ENCODE data around the gene PRAF2.

Gene PRAF2

GRCh38 chrX:49059201-49059600 is 14.6 kb downstream of the PRAF2 start:
- peaks cover 7% of the 10 kb centered on the region for H3K4me1 ChIP-seq (ENCODE audit: control insufficient read depth, insufficient read depth, low read length)
- H3K9me3 ChIP-seq (ENCODE audit: control insufficient read depth, low read length): no peaks in the 10 kb centered on the region
- H3K27me3 ChIP-seq (ENCODE audit: control insufficient read depth, insufficient read depth, low read length): no peaks in the 10 kb centered on the region
- H3K9ac ChIP-seq (ENCODE audit: low read length): peak overlapping the region; percentile 81
- no peaks in the 10 kb centered on the region for H3K36me3 ChIP-seq (ENCODE audit: control insufficient read depth, insufficient read depth, low read length)
- peak overlapping the region; percentile 41 for H3K4me3 ChIP-seq (ENCODE audit: low read length)

GRCh38 chrX:49058794-49059193 is 15.0 kb downstream of the PRAF2 start, which contains the start of gene CCDC120:
Gene CCDC120 (plus strand): TSS chrX:49058999. CDS start chrX:49062042, 3,043 bp downstream.
- H3K27me3 ChIP-seq (ENCODE audit: control insufficient read depth, insufficient read depth, low read length): no peaks in the 10 kb centered on the region
- H3K4me1 ChIP-seq (ENCODE audit: control insufficient read depth, insufficient read depth, low read length): peaks cover 7% of the 10 kb centered on the region
- H3K9me3 ChIP-seq (ENCODE audit: control insufficient read depth, low read length): no peaks in the 10 kb centered on the region
- peak within 1 kb of the TSS; percentile 81 for H3K9ac ChIP-seq (ENCODE audit: low read length)
- H3K4me3 ChIP-seq (ENCODE audit: low read length): peak within 1 kb of the TSS; percentile 41
- H3K36me3 ChIP-seq (ENCODE audit: control insufficient read depth, insufficient read depth, low read length): no peaks in the 10 kb centered on the region

- Histone ChIP-seq H3K4me1 (ENCODE audit: control insufficient read depth, insufficient read depth, low read length) (peaks cover 4% of the 10 kb centered on the region), H3K27me3 (ENCODE audit: control insufficient read depth, insufficient read depth, low read length) (no peaks in the 10 kb centered on the region), H3K9ac (ENCODE audit: low read length) (peak overlapping the region; percentile 43), H3K9me3 (ENCODE audit: control insufficient read depth, low read length) (no peaks in the 10 kb centered on the region), H3K4me3 (ENCODE audit: low read length) (no peak overlapping the region), H3K36me3 (ENCODE audit: control insufficient read depth, insufficient read depth, low read length) (no peaks in the 10 kb centered on the region)
These were observed 19.6 kb downstream of the PRAF2 start for GRCh38 chrX:49054073-49054762.

GRCh38 chrX:49053223-49054072 is 20.4 kb downstream of the PRAF2 start:
- Histone ChIP-seq H3K4me3 (ENCODE audit: low read length) (no peak overlapping the region), H3K9ac (ENCODE audit: low read length) (peak overlapping the region; percentile 43), H3K36me3 (ENCODE audit: control insufficient read depth, insufficient read depth, low read length) (no peaks in the 10 kb centered on the region), H3K27me3 (ENCODE audit: control insufficient read depth, insufficient read depth, low read length) (no peaks in the 10 kb centered on the region), H3K9me3 (ENCODE audit: control insufficient read depth, low read length) (no peaks in the 10 kb centered on the region), H3K4me1 (ENCODE audit: control insufficient read depth, insufficient read depth, low read length) (peaks cover under 1% of the 10 kb centered on the region)

GRCh38 chrX:49043987-49044281 is 29.9 kb downstream of the PRAF2 start:
- H3K4me1 ChIP-seq (ENCODE audit: control insufficient read depth, insufficient read depth, low read length): peaks cover 16% of the 10 kb centered on the region
- no peaks in the 10 kb centered on the region for H3K27me3 ChIP-seq (ENCODE audit: control insufficient read depth, insufficient read depth, low read length)
- no peak overlapping the region for H3K9ac ChIP-seq (ENCODE audit: low read length)
- H3K4me3 ChIP-seq (ENCODE audit: low read length): no peak overlapping the region
- H3K36me3 ChIP-seq (ENCODE audit: control insufficient read depth, insufficient read depth, low read length): no peaks in the 10 kb centered on the region
- H3K9me3 ChIP-seq (ENCODE audit: control insufficient read depth, low read length): no peaks in the 10 kb centered on the region

- no peaks in the 10 kb centered on the region for H3K27me3 ChIP-seq (ENCODE audit: control insufficient read depth, insufficient read depth, low read length)
- H3K4me1 ChIP-seq (ENCODE audit: control insufficient read depth, insufficient read depth, low read length): peaks cover 16% of the 10 kb centered on the region
- H3K9me3 ChIP-seq (ENCODE audit: control insufficient read depth, low read length): no peaks in the 10 kb centered on the region
- no peaks in the 10 kb centered on the region for H3K36me3 ChIP-seq (ENCODE audit: control insufficient read depth, insufficient read depth, low read length)
- peak within 1 kb of the TSS; percentile 54 for H3K4me3 ChIP-seq (ENCODE audit: low read length)
- H3K9ac ChIP-seq (ENCODE audit: low read length): peak within 1 kb of the TSS; percentile 87
These were observed 30.4 kb downstream of the PRAF2 start, which contains the start of gene TFE3 for GRCh38 chrX:49043220-49043986. Gene TFE3 (minus strand): TSS chrX:49043357. CDS start chrX:49043226, 131 bp downstream.

- no peaks in the 10 kb centered on the region for H3K27me3 ChIP-seq (ENCODE audit: control insufficient read depth, insufficient read depth, low read length)
- H3K4me1 ChIP-seq (ENCODE audit: control insufficient read depth, insufficient read depth, low read length): peaks cover 16% of the 10 kb centered on the region
- H3K9me3 ChIP-seq (ENCODE audit: control insufficient read depth, low read length): no peaks in the 10 kb centered on the region
- H3K9ac ChIP-seq (ENCODE audit: low read length): peak overlapping the region; percentile 87
- peak overlapping the region; percentile 54 for H3K4me3 ChIP-seq (ENCODE audit: low read length)
- no peaks in the 10 kb centered on the region for H3K36me3 ChIP-seq (ENCODE audit: control insufficient read depth, insufficient read depth, low read length)
These were observed 31.1 kb downstream of the PRAF2 start for GRCh38 chrX:49042581-49043219.

GRCh38 chrX:49041744-49042580 is 31.8 kb downstream of the PRAF2 start:
- no peaks in the 10 kb centered on the region for H3K36me3 ChIP-seq (ENCODE audit: control insufficient read depth, insufficient read depth, low read length)
- H3K4me3 ChIP-seq (ENCODE audit: low read length): peak overlapping the region; percentile 54
- no peaks in the 10 kb centered on the region for H3K9me3 ChIP-seq (ENCODE audit: control insufficient read depth, low read length)
- H3K27me3 ChIP-seq (ENCODE audit: control insufficient read depth, insufficient read depth, low read length): no peaks in the 10 kb centered on the region
- peaks cover 16% of the 10 kb centered on the region for H3K4me1 ChIP-seq (ENCODE audit: control insufficient read depth, insufficient read depth, low read length)
- H3K9ac ChIP-seq (ENCODE audit: low read length): peak overlapping the region; percentile 87

- Histone ChIP-seq H3K36me3 (ENCODE audit: control insufficient read depth, insufficient read depth, low read length) (no peaks in the 10 kb centered on the region), H3K9ac (ENCODE audit: low read length) (peak overlapping the region; percentile 22), H3K9me3 (ENCODE audit: control insufficient read depth, low read length) (no peaks in the 10 kb centered on the region), H3K4me3 (ENCODE audit: low read length) (no peak overlapping the region), H3K27me3 (ENCODE audit: control insufficient read depth, insufficient read depth, low read length) (no peaks in the 10 kb centered on the region), H3K4me1 (ENCODE audit: control insufficient read depth, insufficient read depth, low read length) (peaks cover 16% of the 10 kb centered on the region)
These were observed 33.3 kb downstream of the PRAF2 start for GRCh38 chrX:49040376-49040955.

GRCh38 chrX:49039598-49040375 is 34.0 kb downstream of the PRAF2 start:
- Histone ChIP-seq H3K9me3 (ENCODE audit: control insufficient read depth, low read length) (no peaks in the 10 kb centered on the region), H3K27me3 (ENCODE audit: control insufficient read depth, insufficient read depth, low read length) (no peaks in the 10 kb centered on the region), H3K4me3 (ENCODE audit: low read length) (no peak overlapping the region), H3K4me1 (ENCODE audit: control insufficient read depth, insufficient read depth, low read length) (peaks cover 16% of the 10 kb centered on the region), H3K36me3 (ENCODE audit: control insufficient read depth, insufficient read depth, low read length) (no peaks in the 10 kb centered on the region), H3K9ac (ENCODE audit: low read length) (peak overlapping the region; percentile 22)
